H9 (cell line): ENCODE measurements around the gene SEPTIN5. TPM values are rescaled to one million over a fixed set of nuclear protein-coding genes. Genes with fewer than 3 reads are reported as not detected.

Source experiments
- DNase-seq: peaks from one replicate; pipeline ENCODE4 v3.0.0-alpha.2; 2017
- H2AFZ ChIP-seq: one replicate; pipeline ENCODE4 v1.6.1; 2013; ENCODE audit warnings: mild to moderate bottlenecking, low read length, control low read depth, moderate library complexity
- H2AK5ac ChIP-seq: 2 replicates; pipeline ENCODE4 v1.6.1; 2013; ENCODE audit warnings: low read length, control low read depth, mixed read lengths; ENCODE audit not compliant: insufficient read length
- H2BK120ac ChIP-seq: one replicate; pipeline ENCODE4 v1.6.1; 2013; ENCODE audit warnings: low read depth, mild to moderate bottlenecking, low read length, control low read depth, inconsistent platforms; ENCODE audit not compliant: poor library complexity, severe bottlenecking
- H2BK12ac ChIP-seq: 2 replicates; pipeline ENCODE4 v1.6.1; 2013; ENCODE audit warnings: low read length, control low read depth, mixed read lengths, low read depth; ENCODE audit not compliant: insufficient read length
- H2BK15ac ChIP-seq: 2 replicates; pipeline ENCODE4 v1.6.1; 2013; ENCODE audit warnings: low read depth, low read length, control low read depth
- H2BK20ac ChIP-seq: one replicate; pipeline ENCODE4 v1.6.1; 2013; ENCODE audit warnings: low read depth, mild to moderate bottlenecking, low read length, control low read depth, inconsistent platforms; ENCODE audit not compliant: poor library complexity, severe bottlenecking
- H2BK5ac ChIP-seq: 2 replicates; pipeline ENCODE4 v1.6.1; 2013; ENCODE audit warnings: low read length, control low read depth, mixed read lengths; ENCODE audit not compliant: insufficient read length
- H3K14ac ChIP-seq: 2 replicates; pipeline ENCODE4 v1.6.1; 2013; ENCODE audit warnings: low read length, control low read depth; ENCODE audit not compliant: insufficient read depth
- H3K18ac ChIP-seq: 2 replicates; pipeline ENCODE4 v1.6.1; 2013; ENCODE audit warnings: low read depth, mild to moderate bottlenecking, mixed read lengths, low read length, control low read depth; ENCODE audit not compliant: insufficient read length
- H3K23ac ChIP-seq: 2 replicates; pipeline ENCODE4 v1.6.1; 2013; ENCODE audit warnings: low read length, control low read depth, mixed read lengths, low read depth; ENCODE audit not compliant: insufficient read length
- H3K23me2 ChIP-seq: 2 replicates; pipeline ENCODE4 v1.6.1; 2013; ENCODE audit warnings: low read depth, mild to moderate bottlenecking, mixed read lengths, low read length, control low read depth; ENCODE audit not compliant: insufficient read length, poor library complexity, severe bottlenecking
- H3K27ac ChIP-seq: 2 replicates; pipeline ENCODE4 v1.5.1; 2013; ENCODE audit warnings: low read length, control low read depth, mixed read lengths, low read depth; ENCODE audit not compliant: insufficient read length
- H3K27me3 ChIP-seq: 2 replicates; pipeline ENCODE4 v1.6.1; 2013; ENCODE audit warnings: low read length, control low read depth, inconsistent platforms; ENCODE audit not compliant: insufficient read depth
- H3K4ac ChIP-seq: 2 replicates; pipeline ENCODE4 v1.6.1; 2013; ENCODE audit warnings: low read depth, mild to moderate bottlenecking, control low read depth, inconsistent platforms, low read length, moderate library complexity
- H3K4me1 ChIP-seq: 2 replicates; pipeline ENCODE4 v1.6.1; 2013; ENCODE audit warnings: low read length, control low read depth, inconsistent platforms; ENCODE audit not compliant: insufficient read depth
- H3K4me2 ChIP-seq: 2 replicates; pipeline ENCODE4 v1.6.1; 2013; ENCODE audit warnings: low read length, control low read depth, mixed read lengths; ENCODE audit not compliant: insufficient read length, insufficient read depth
- H3K56ac ChIP-seq: 2 replicates; pipeline ENCODE4 v1.6.1; 2013; ENCODE audit warnings: low read depth, mild to moderate bottlenecking, mixed read lengths, low read length, control low read depth; ENCODE audit not compliant: insufficient read length
- H3K79me1 ChIP-seq: 2 replicates; pipeline ENCODE4 v1.6.1; 2013; ENCODE audit warnings: low read depth, mild to moderate bottlenecking, moderate library complexity, low read length, control low read depth, inconsistent platforms; ENCODE audit not compliant: insufficient read depth, poor library complexity, severe bottlenecking
- H3K79me2 ChIP-seq: 2 replicates; pipeline ENCODE4 v1.6.1; 2013; ENCODE audit warnings: low read length, control low read depth, inconsistent platforms; ENCODE audit not compliant: insufficient read depth
- H3K9ac ChIP-seq: 2 replicates; pipeline ENCODE4 v1.6.1; 2013; ENCODE audit warnings: low read length, control low read depth, mixed read lengths; ENCODE audit not compliant: insufficient read length; ENCODE audit errors: extremely low read depth
- H3K9me3 ChIP-seq: one replicate; pipeline ENCODE4 v1.6.1; 2013; ENCODE audit warnings: low read depth, low read length, inconsistent platforms; ENCODE audit not compliant: control insufficient read depth
- H3T11ph ChIP-seq: one replicate; pipeline ENCODE4 v1.6.1; 2013; ENCODE audit warnings: mild to moderate bottlenecking, low read length, control low read depth, inconsistent platforms
- H4K20me1 ChIP-seq: one replicate; pipeline ENCODE4 v1.6.1; 2013; ENCODE audit not compliant: control insufficient read depth, insufficient read length, insufficient read depth
- H4K5ac ChIP-seq: 2 replicates; pipeline ENCODE4 v1.6.1; 2013; ENCODE audit warnings: low read depth, mild to moderate bottlenecking, mixed read lengths, low read length, control low read depth; ENCODE audit not compliant: insufficient read length
- H4K8ac ChIP-seq: replicated peaks from 2 replicates; pipeline ENCODE4 v1.6.1; 2013; ENCODE audit warnings: low read length, control low read depth, mixed read lengths, low read depth; ENCODE audit not compliant: insufficient read length
- H4K91ac ChIP-seq: 2 replicates; pipeline ENCODE4 v1.6.1; 2013; ENCODE audit warnings: low read depth, mild to moderate bottlenecking, moderate library complexity, mixed read lengths, low read length, control low read depth; ENCODE audit not compliant: insufficient read length
- H3K27ac Mint-ChIP-seq, 3 experiments: 2 replicates in 2 of 3; 3 replicates in 1 of 3; pipeline ENCODE4 v1.8.0; 2020 to 2021; ENCODE audit warnings: mixed read lengths in 3 of 3, mild to moderate bottlenecking in 1 of 3, moderate library complexity in 1 of 3
- H3K27me3 Mint-ChIP-seq: 2 replicates; pipeline ENCODE4 v1.8.0; 2021; ENCODE audit warnings: low read depth, mild to moderate bottlenecking, moderate library complexity, mixed read lengths
- H3K36me3 Mint-ChIP-seq, 3 experiments: 2 replicates in 2 of 3; 3 replicates in 1 of 3; pipeline ENCODE4 v1.8.0; 2020 to 2021; ENCODE audit warnings: low read depth in 3 of 3, mixed read lengths in 3 of 3; ENCODE audit not compliant: insufficient read depth in 1 of 3
- H3K4me1 Mint-ChIP-seq, 2 experiments: 2 replicates each; pipeline ENCODE4 v1.8.0; 2020; ENCODE audit warnings: mixed read lengths in 2 of 2
- H3K4me3 Mint-ChIP-seq, 2 experiments: 2 replicates in 1 of 2; 3 replicates in 1 of 2; pipeline ENCODE4 v1.8.0; 2020 to 2021; ENCODE audit warnings: mild to moderate bottlenecking in 2 of 2, mixed read lengths in 2 of 2, moderate library complexity in 1 of 2
- H3K9me3 Mint-ChIP-seq, 2 experiments: 2 replicates in 1 of 2; 3 replicates in 1 of 2; pipeline ENCODE4 v1.8.0; 2020; ENCODE audit warnings: mild to moderate bottlenecking in 2 of 2, mixed read lengths in 2 of 2, moderate library complexity in 1 of 2
- WGBS: extraction: QIAGEN DNeasy Blood & Tissue Kit; methylation state at CpG from one replicate; pipeline ENCODE4 v1.1.7; 2013; ENCODE audit warnings: missing lambda C conversion rate, low lambda C conversion rate, mixed read lengths; ENCODE audit not compliant: insufficient read length; ENCODE audit errors: extremely low coverage; 5-methylcytosine and 5-hydroxymethylcytosine counted together
- total RNA-seq: library from RNA; stranded (reverse); gene quantifications from 2 replicates; pipeline ENCODE4 v1.2.1, GENCODE V29; 2021
- TF ChIP-seq, protein P1 (sequence below): fragments of 200-600 bp; sonication (generic); conservative IDR thresholded peaks from 3 replicates; pipeline ENCODE4 v1.8.0; 2021; ENCODE audit warnings: antibody characterized with exemption, mild to moderate bottlenecking

The SEPTIN5 gene
- total RNA-seq, 1 experiment from 2014 or later: 17.8 TPM

DNA sequence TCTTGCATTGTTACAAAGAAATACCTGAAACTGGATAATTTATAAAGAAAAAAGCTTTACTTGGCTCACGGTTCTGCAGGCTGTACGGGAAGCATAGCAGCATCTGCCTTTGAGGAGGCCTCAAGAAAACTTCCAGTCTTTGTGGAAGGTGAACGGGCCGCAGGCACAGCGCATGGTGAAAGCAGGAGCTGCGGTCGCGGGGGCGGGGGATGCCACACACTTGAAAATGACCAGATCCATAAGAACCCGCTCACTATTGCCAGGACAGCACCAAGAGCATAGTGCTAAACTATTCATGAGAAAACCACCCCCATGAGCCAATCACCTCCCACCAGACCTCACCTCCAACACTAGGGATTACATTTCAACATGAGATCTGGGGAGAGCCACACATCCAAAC is 45.6 kb upstream of the SEPTIN5 start:
- Histone ChIP-seq H2BK120ac (no peak overlapping the region), H3K23ac (no peak overlapping the region), H3K27ac (no peak overlapping the region), H3K4ac (no peak overlapping the region), H4K5ac (no peak overlapping the region), H3K4me1 (no peaks in the 10 kb centered on the region; the same call in 1 of the 2 replicates), H4K8ac (no peak overlapping the region), H3K79me1 (no peaks in the 10 kb centered on the region), H2AFZ (no peak overlapping the region), H4K91ac (no peak overlapping the region), H2BK20ac (no peak overlapping the region), H3K9me3 (no peaks in the 10 kb centered on the region), H3K27me3 (no peaks in the 10 kb centered on the region), H3K14ac (no peak overlapping the region), H3K4me2 (no peak overlapping the region), H2BK12ac (no peak overlapping the region), H4K20me1 (no peaks in the 10 kb centered on the region), H3K18ac (no peak overlapping the region), H3K56ac (no peak overlapping the region), H2BK5ac (no peak overlapping the region), H2BK15ac (no peak overlapping the region), H3K9ac (no peak overlapping the region), H3K79me2 (no peaks in the 10 kb centered on the region), H3T11ph (no peak overlapping the region), H2AK5ac (no peak overlapping the region), H3K23me2 (no peaks in the 10 kb centered on the region)
- Mint-ChIP-seq H3K9me3 (no peaks in the 10 kb centered on the region; a peak in 1 of 5 replicates), H3K36me3 (peaks cover 0 to under 1% (median 0%) of the 10 kb centered on the region in 3 experiments; a peak in 2 of 7 replicates), H3K4me1 (peaks cover 15 to 28% of the 10 kb centered on the region in 2 experiments), H3K27me3 (peaks cover 13% of the 10 kb centered on the region), H3K27ac (no peak overlapping the region), H3K4me3 (no peak overlapping the region)
- no peak for DNase-seq
- WGBS: no CpG with 5 or more reads among the region's 10 CpGs
- TF ChIP-seq, protein P1, sequence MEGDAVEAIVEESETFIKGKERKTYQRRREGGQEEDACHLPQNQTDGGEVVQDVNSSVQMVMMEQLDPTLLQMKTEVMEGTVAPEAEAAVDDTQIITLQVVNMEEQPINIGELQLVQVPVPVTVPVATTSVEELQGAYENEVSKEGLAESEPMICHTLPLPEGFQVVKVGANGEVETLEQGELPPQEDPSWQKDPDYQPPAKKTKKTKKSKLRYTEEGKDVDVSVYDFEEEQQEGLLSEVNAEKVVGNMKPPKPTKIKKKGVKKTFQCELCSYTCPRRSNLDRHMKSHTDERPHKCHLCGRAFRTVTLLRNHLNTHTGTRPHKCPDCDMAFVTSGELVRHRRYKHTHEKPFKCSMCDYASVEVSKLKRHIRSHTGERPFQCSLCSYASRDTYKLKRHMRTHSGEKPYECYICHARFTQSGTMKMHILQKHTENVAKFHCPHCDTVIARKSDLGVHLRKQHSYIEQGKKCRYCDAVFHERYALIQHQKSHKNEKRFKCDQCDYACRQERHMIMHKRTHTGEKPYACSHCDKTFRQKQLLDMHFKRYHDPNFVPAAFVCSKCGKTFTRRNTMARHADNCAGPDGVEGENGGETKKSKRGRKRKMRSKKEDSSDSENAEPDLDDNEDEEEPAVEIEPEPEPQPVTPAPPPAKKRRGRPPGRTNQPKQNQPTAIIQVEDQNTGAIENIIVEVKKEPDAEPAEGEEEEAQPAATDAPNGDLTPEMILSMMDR: no peak
